ENCODE measurements around the gene KIF23.

Gene KIF23

GRCh38 chr15:69468241-69469121 is 54.3 kb downstream of the KIF23 start:
- DNase-seq, result peak; percentile 89

- no peak for DNase-seq
These were observed 55.5 kb downstream of the KIF23 start for GRCh38 chr15:69469467-69470201.

GRCh38 chr15:69472046-69472445 is 57.9 kb downstream of the KIF23 start:
- DNase-seq, result no peak

GRCh38 chr15:69472562-69472961 is 58.4 kb downstream of the KIF23 start:
- no peak for DNase-seq

- DNase-seq, result no peak
These were observed 60.1 kb downstream of the KIF23 start for GRCh38 chr15:69474291-69474690.

- no peak for DNase-seq
These were observed 60.8 kb downstream of the KIF23 start for GRCh38 chr15:69474846-69475455.

GRCh38 chr15:69475769-69476358 is 61.7 kb downstream of the KIF23 start:
- peak; percentile 74 for DNase-seq

- no peak for DNase-seq
These were observed 62.7 kb downstream of the KIF23 start for GRCh38 chr15:69476704-69477473.

- peak; percentile 31 for DNase-seq
These were observed 64.2 kb downstream of the KIF23 start for GRCh38 chr15:69478259-69478781.

- no peak for DNase-seq
These were observed 64.9 kb downstream of the KIF23 start for GRCh38 chr15:69479081-69479480.

GRCh38 chr15:69479971-69480370 is 65.8 kb downstream of the KIF23 start:
- no peak for DNase-seq

- no peak for DNase-seq
These were observed 66.8 kb downstream of the KIF23 start for GRCh38 chr15:69480932-69481331.

GRCh38 chr15:69482686-69483256 is 68.6 kb downstream of the KIF23 start:
- no peak for DNase-seq

GRCh38 chr15:69484837-69485236 is 70.7 kb downstream of the KIF23 start:
- DNase-seq, result no peak

- DNase-seq, result no peak
These were observed 72.4 kb downstream of the KIF23 start for GRCh38 chr15:69486481-69487110.

GRCh38 chr15:69489073-69489571 is 75.0 kb downstream of the KIF23 start:
- no peak for DNase-seq

- no peak for DNase-seq
These were observed 76.3 kb downstream of the KIF23 start for GRCh38 chr15:69490356-69491037.

- DNase-seq, result no peak
These were observed 76.9 kb downstream of the KIF23 start for GRCh38 chr15:69491038-69491505.

GRCh38 chr15:69493406-69493805 is 79.3 kb downstream of the KIF23 start:
- no peak for DNase-seq

- no peak for DNase-seq
These were observed 81.9 kb downstream of the KIF23 start for GRCh38 chr15:69496001-69496400.

Data from activated CD4-positive, alpha-beta T cell treated with anti-CD3 and anti-CD28 coated beads, Interleukin-10, Interleukin-2, amounts not matched to agents 100 ng/mL and 50 ng/mL, durations not matched to agents 16 hours and 8 hours (primary cell).